NK-92 (cell line): Measurements from ENCODE around the gene XRCC3.

ENCODE experiments used
- DNase-seq: peaks from one replicate; lab custom pipeline; 2025; ENCODE audit not compliant: unreplicated experiment; lab: John Stamatoyannopoulos, UW

Gene XRCC3

GRCh38 chr14:103726474-103726873, 11.2 kb upstream of the XRCC3 start:
- DNase-seq = no peak

GRCh38 chr14:103725739-103726395, 10.6 kb upstream of the XRCC3 start:
- no peak for DNase-seq

GRCh38 chr14:103725001-103725682, 9.9 kb upstream of the XRCC3 start:
- no peak for DNase-seq

- DNase-seq = no peak
Observed at GRCh38 chr14:103724116-103724515, 8.9 kb upstream of the XRCC3 start.

- no peak for DNase-seq
Observed at GRCh38 chr14:103723748-103724081, 8.5 kb upstream of the XRCC3 start.

- DNase-seq = no peak
Observed at GRCh38 chr14:103721334-103722120, 6.3 kb upstream of the XRCC3 start.

- DNase-seq = no peak
Observed at GRCh38 chr14:103719751-103720150, 4.5 kb upstream of the XRCC3 start.

- no peak for DNase-seq
Observed at GRCh38 chr14:103718572-103718971, 3.3 kb upstream of the XRCC3 start.

- no peak for DNase-seq
Observed at GRCh38 chr14:103716899-103717411, 1.7 kb upstream of the XRCC3 start.

GRCh38 chr14:103716091-103716801, 995 bp upstream of the XRCC3 start:
- DNase-seq = no peak

- DNase-seq = no peak
Observed at GRCh38 chr14:103714063-103714724, 1.1 kb downstream of the XRCC3 start.

- DNase-seq = no peak
Observed at GRCh38 chr14:103713304-103714062, 1.8 kb downstream of the XRCC3 start.

GRCh38 chr14:103712633-103713247, 2.5 kb downstream of the XRCC3 start:
- DNase-seq = no peak

- no peak for DNase-seq
Observed at GRCh38 chr14:103711516-103712431, 3.5 kb downstream of the XRCC3 start.

GRCh38 chr14:103710771-103711377, 4.4 kb downstream of the XRCC3 start:
- DNase-seq = no peak

- DNase-seq = no peak
Observed at GRCh38 chr14:103709814-103710213, 5.4 kb downstream of the XRCC3 start.

- DNase-seq = no peak
Observed at GRCh38 chr14:103708750-103709187, 6.5 kb downstream of the XRCC3 start.
